Measurements from ENCODE around the gene PAPLN. TPM values are rescaled to one million over a fixed set of nuclear protein-coding genes. Genes with fewer than 3 reads are reported as not detected.
A peak's percentile ranks its signal among the peaks of the same experiment; 100 is the strongest.

The PAPLN gene
- total and polyA plus RNA-seq, 9 of the 15 experiments (the other 6 are each of a cell fraction or from before 2014, with no cell fraction given): 0.43 to 3.5 (median 1.7) TPM

DNA sequence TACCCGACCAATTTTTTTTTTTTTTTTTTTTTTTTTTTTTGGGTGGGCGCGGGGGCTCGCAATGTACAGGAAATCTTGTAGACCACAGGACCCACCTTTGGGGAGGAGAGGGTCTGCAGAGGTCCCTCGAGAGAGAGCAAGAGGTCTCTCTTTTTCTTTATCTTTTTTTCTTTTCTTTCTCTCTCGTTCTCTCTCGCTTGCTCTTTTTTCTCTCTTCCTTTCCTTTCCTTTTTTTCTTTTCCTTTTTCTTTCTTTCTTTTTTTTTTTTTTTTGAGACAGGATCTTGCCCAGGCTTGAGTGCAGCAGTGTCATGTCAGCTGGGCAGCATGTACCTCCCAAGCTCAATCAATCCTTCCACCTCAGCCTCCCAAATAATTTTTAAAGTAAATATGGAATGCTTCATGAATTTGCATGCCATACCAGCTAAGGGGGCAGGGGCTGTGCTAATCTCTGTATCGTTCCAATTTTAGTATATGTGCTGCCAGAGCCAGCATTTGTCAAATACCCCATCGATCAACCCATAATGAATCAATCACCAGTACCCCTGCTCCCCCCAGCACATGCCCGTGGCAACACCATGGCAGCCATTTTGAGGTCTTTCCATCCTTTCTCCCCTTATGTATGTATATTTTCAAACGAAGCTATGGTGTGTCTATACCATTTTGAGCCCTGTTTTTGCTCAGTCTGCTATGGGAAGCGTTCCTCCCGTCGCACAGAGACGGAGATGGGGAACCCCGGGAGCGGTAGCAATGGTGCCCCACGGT lies 9.3 kb downstream of the PAPLN start (continued):
- TF ChIP-seq RREB1 (CRISPR knock-in tag; IDR thresholded peaks at IDR 0.05): no peak
- no peak for TF ChIP-seq ZNF79 (CRISPR knock-in tag; IDR thresholded peaks at IDR 0.05; ENCODE audit: low read depth)
- TF ChIP-seq, protein P1, sequence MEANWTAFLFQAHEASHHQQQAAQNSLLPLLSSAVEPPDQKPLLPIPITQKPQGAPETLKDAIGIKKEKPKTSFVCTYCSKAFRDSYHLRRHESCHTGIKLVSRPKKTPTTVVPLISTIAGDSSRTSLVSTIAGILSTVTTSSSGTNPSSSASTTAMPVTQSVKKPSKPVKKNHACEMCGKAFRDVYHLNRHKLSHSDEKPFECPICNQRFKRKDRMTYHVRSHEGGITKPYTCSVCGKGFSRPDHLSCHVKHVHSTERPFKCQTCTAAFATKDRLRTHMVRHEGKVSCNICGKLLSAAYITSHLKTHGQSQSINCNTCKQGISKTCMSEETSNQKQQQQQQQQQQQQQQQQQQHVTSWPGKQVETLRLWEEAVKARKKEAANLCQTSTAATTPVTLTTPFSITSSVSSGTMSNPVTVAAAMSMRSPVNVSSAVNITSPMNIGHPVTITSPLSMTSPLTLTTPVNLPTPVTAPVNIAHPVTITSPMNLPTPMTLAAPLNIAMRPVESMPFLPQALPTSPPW (CRISPR knock-in tag; IDR thresholded peaks at IDR 0.05): no peak
- TF ChIP-seq, protein P2, sequence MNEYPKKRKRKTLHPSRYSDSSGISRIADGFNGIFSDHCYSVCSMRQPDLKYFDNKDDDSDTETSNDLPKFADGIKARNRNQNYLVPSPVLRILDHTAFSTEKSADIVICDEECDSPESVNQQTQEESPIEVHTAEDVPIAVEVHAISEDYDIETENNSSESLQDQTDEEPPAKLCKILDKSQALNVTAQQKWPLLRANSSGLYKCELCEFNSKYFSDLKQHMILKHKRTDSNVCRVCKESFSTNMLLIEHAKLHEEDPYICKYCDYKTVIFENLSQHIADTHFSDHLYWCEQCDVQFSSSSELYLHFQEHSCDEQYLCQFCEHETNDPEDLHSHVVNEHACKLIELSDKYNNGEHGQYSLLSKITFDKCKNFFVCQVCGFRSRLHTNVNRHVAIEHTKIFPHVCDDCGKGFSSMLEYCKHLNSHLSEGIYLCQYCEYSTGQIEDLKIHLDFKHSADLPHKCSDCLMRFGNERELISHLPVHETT (CRISPR knock-in tag; conservative IDR thresholded peaks at IDR 0.05 in 1 of 2, IDR thresholded peaks at IDR 0.05 in 1 of 2): 0 out of 4 replicates have a peak, but pooled peaks of 1 of the 2 experiments have one; percentile 18
- peak; percentile 33 for TF ChIP-seq MEIS2 (IDR thresholded peaks at IDR 0.05; ENCODE audit: partially characterized antibody)
- no peak for TF ChIP-seq LEF1 (IDR thresholded peaks at IDR 0.05)
- no peak for TF ChIP-seq ZBED1 (IDR thresholded peaks at IDR 0.05)
- no peak for TF ChIP-seq CTBP1 (IDR thresholded peaks at IDR 0.05; ENCODE audit: borderline replicate concordance)
- no peak for TF ChIP-seq SMARCA4 (IDR thresholded peaks at IDR 0.05)
- TF ChIP-seq E2F4 (CRISPR knock-in tag; IDR thresholded peaks at IDR 0.05; ENCODE audit: low read depth): no peak
- TF ChIP-seq MCM5 (IDR thresholded peaks at IDR 0.05; ENCODE audit: low read depth): no peak
- no peak for TF ChIP-seq BRD9 (IDR thresholded peaks at IDR 0.05; ENCODE audit: low read depth, partially characterized antibody)
- peak; percentile 40; the same call in 1 of the 2 replicates for TF ChIP-seq L3MBTL2 (IDR thresholded peaks at IDR 0.05)
- no peak for TF ChIP-seq GTF2E2 (tag; IDR thresholded peaks at IDR 0.05)
- no peak for TF ChIP-seq POLR2H (tag; IDR thresholded peaks at IDR 0.05; ENCODE audit: low read depth)
